ENCODE data around the gene MTHFD2L.

The MTHFD2L gene

GRCh38 chr4:74111990-74112389, 45.9 kb upstream of the MTHFD2L start:
- H3K4me3 ChIP-seq (ENCODE audit: low read length), result no peak overlapping the region
- peak; percentile 98 for DNase-seq (ENCODE audit: low read depth)
- TF ChIP-seq CTCF (IDR thresholded peaks at IDR 0.05; ENCODE audit: insufficient read depth, low read depth, low read length, missing control alignments), result peak; percentile 16

- DNase-seq (ENCODE audit: low read depth), result peak; percentile 58
- H3K4me3 ChIP-seq (ENCODE audit: low read length), result no peak overlapping the region
- TF ChIP-seq CTCF (IDR thresholded peaks at IDR 0.05; ENCODE audit: insufficient read depth, low read depth, low read length, missing control alignments), result no peak
Observed at GRCh38 chr4:74112399-74113105, 45.4 kb upstream of the MTHFD2L start.

GRCh38 chr4:74114234-74114633, 43.7 kb upstream of the MTHFD2L start:
- peak overlapping the region; percentile 38 for H3K4me3 ChIP-seq (ENCODE audit: low read length)
- DNase-seq (ENCODE audit: low read depth), result peak; percentile 93

DNA sequence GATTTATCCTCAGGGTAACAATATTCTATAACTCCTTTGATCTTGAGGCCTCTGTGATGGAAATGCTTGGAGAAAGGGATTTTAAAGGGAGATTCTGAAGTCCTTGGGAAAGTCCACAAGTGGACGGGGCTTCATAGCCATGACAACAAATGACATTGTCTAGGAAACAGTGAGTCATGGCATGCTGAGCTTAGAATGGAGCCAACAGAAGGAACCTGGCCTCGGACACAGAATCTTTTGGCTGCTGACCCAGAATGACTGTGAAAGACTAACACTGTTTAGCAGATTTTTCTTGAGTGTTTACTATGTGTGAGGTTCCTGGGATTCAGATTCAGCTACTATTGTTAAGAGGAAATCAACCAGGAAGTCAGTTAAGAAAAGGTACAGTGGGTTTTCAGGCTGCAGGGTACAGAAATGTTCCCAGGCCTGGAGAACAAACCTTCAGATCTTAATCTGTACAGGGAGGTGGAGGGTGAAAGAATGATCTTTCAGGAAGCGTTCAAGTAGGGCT, 40.8 kb upstream of the MTHFD2L start:
- no peak for TF ChIP-seq CTCF (IDR thresholded peaks at IDR 0.05; ENCODE audit: insufficient read depth, low read depth, low read length, missing control alignments)
- DNase-seq (ENCODE audit: low read depth), result peak; percentile 75
- no peak overlapping the region for H3K4me3 ChIP-seq (ENCODE audit: low read length)

More at GRCh38 chr4:74114234-74114633, 43.7 kb upstream of the MTHFD2L start:
- no peak for TF ChIP-seq CTCF (IDR thresholded peaks at IDR 0.05; ENCODE audit: insufficient read depth, low read depth, low read length, missing control alignments)

- no peak overlapping the region for H3K4me3 ChIP-seq (ENCODE audit: low read length)
- no peak for DNase-seq (ENCODE audit: low read depth)
- TF ChIP-seq CTCF (IDR thresholded peaks at IDR 0.05; ENCODE audit: insufficient read depth, low read depth, low read length, missing control alignments), result no peak
Observed at GRCh38 chr4:74118600-74119338, 39.1 kb upstream of the MTHFD2L start.

DNA sequence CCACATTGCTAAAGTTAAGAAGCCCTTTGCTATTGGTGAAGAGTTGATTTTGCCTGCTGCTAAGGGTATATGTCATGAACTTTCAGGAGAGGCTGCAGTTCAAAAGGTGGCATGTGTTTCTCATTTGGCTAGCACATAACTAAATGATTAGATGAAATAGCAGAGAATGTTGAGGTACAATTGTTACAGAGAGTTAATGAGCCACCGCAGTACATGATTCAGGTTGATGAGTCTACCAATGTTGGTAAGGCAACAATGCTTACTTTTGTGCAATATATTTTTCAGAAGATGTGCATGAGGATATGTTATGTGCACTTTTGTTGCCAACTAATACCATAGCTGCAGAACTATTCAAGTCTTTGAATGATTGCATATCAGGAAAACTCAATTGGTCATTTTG, 37.8 kb upstream of the MTHFD2L start:
- H3K4me3 ChIP-seq (ENCODE audit: low read length), result no peak overlapping the region
- no peak for DNase-seq (ENCODE audit: low read depth)
- no peak for TF ChIP-seq CTCF (IDR thresholded peaks at IDR 0.05; ENCODE audit: insufficient read depth, low read depth, low read length, missing control alignments)
